Fibroblast of skin of right biceps (primary cell): ENCODE data around the gene CNTN6.

Experiments used
- DNase-seq: peaks from one replicate; pipeline ENCODE4 v3.0.0-alpha.2; 2013

The CNTN6 gene

DNA sequence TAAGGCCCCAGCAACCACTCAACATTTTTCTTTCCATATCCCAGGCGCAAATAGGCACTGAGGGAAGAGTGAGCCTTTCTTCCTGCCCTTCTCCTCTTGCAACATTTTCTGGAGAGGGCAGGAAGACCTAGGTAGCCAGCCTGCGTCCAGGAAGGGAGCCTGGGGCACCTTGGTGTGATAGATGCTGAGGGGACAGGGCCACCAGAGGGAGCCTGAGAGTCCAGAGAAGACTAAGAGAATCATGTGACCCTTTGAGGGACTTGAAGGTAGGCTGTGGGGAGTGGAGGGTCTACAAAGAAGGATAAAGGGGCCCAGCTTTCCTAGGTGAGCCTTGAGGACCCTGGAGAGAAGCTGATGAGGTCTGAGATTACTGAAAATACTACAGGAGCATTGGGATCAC is 346.6 kb downstream of the CNTN6 start:
- DNase-seq = no peak

- DNase-seq = no peak
Observed at GRCh38 chr3:1442271-1442670, 349.4 kb downstream of the CNTN6 start.

DNA sequence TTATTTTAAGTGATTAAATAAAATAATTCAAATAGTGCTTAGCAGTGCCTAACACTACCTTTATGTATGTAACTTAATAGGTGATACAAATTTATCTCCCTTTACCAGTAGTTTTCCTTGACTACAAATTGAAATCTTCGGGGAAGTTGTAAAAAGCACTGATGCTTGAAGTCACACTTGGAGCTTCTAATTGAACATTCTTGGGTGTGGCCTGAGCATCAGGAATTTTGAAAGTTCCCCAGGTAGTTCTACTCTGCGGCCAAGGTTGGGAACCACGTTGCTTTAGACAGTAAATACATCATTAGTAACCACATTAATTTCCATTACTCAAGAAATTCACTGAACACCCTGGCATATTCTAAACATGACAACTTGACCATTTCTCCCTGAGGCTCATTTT is 351.4 kb downstream of the CNTN6 start:
- DNase-seq = no peak

DNA sequence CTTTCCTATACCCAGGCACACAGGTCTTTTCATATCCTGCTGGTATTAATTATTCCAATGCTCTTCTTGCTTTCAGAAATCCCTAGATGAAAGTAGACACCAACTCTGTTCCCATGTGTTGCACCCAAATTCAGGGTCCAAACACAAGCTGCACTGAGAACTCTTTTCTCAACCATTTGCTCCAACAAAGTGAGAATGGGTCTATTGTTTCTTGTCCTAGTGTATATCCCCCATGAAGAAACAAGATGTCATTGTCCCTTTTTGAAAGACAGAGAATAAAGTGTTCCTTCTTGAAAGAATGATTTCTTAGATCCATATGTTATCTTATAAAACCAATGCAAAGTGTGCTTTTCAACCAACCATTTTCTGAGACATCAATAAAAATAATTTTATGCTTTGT is 353.7 kb downstream of the CNTN6 start:
- DNase-seq = no peak

DNA sequence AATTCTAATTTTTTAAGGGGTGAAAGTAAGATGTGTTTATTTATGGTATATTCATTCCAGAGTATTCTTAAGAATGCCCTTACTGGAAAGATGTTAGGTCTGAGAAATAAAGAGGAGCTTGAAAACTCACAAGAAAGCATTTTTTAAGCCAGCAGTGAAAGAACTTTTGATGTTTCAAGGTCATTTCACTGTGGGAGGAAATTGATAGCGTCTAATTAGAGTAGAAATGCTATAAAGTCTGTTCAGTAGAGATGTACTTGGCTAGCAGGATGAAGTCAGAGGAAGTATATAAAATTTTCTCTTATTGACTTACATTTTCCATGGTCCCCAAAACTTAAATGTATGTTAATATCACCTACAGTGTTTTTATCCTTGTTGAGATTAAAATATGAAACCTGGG is 354.6 kb downstream of the CNTN6 start:
- DNase-seq = no peak

- no peak for DNase-seq
Observed at GRCh38 chr3:1448443-1448842, 355.6 kb downstream of the CNTN6 start.
